ENCODE results near the gene DDX41.

GRCh38 chr5:177555665-177556064, 38.9 kb upstream of the DDX41 start:
- no peak for TF ChIP-seq POLR2A (IDR thresholded peaks at IDR 0.05; ENCODE audit: low read depth, low read length)
- no peak for TF ChIP-seq MXI1 (IDR thresholded peaks at IDR 0.05; ENCODE audit: low read depth, low read length)
- no peak for TF ChIP-seq CTCF (IDR thresholded peaks at IDR 0.05 in 2 of 3, conservative IDR thresholded peaks at IDR 0.05 in 1 of 3; ENCODE audit: control insufficient read depth in 2 of 3, extremely low read depth in 1 of 3, insufficient read depth in 1 of 3, low read depth in 3 of 3, low read length in 3 of 3)
- no peak for TF ChIP-seq ZSCAN29 (IDR thresholded peaks at IDR 0.05)
- no peak for TF ChIP-seq ESRRA (IDR thresholded peaks at IDR 0.05; ENCODE audit: low read length)
- TF ChIP-seq YY1 (IDR thresholded peaks at IDR 0.05; ENCODE audit: low read depth, low read length), result no peak
- TF ChIP-seq RAD21 (IDR thresholded peaks at IDR 0.05; ENCODE audit: insufficient read depth, low read depth, low read length), result no peak
- TF ChIP-seq ATF3 (IDR thresholded peaks at IDR 0.05; ENCODE audit: borderline replicate concordance, extremely low read depth, low read depth, low read length), result no peak
- TF ChIP-seq ASH2L (IDR thresholded peaks at IDR 0.05; ENCODE audit: borderline replicate concordance, low read depth), result no peak
- TF ChIP-seq EGR1 (IDR thresholded peaks at IDR 0.05; ENCODE audit: borderline replicate concordance in 1 of 2, low read depth in 2 of 2, low read length in 2 of 2), result no peak
- no peak for TF ChIP-seq USF2 (IDR thresholded peaks at IDR 0.05; ENCODE audit: borderline replicate concordance, low read depth, low read length)
- TF ChIP-seq USF1 (IDR thresholded peaks at IDR 0.05; ENCODE audit: borderline replicate concordance, extremely low read length, insufficient read depth, low read depth, low read length), result no peak
- TF ChIP-seq BCL11A (IDR thresholded peaks at IDR 0.05; ENCODE audit: low read depth, low read length), result no peak

Measured in GM12878 (cell line).